ENCODE results near the gene CTPS1. TPM values are rescaled to one million over a fixed set of nuclear protein-coding genes. Genes with fewer than 3 reads are reported as not detected.

The CTPS1 gene
- total RNA-seq, 1 experiment from 2014 or later, result 85.9 TPM

DNA sequence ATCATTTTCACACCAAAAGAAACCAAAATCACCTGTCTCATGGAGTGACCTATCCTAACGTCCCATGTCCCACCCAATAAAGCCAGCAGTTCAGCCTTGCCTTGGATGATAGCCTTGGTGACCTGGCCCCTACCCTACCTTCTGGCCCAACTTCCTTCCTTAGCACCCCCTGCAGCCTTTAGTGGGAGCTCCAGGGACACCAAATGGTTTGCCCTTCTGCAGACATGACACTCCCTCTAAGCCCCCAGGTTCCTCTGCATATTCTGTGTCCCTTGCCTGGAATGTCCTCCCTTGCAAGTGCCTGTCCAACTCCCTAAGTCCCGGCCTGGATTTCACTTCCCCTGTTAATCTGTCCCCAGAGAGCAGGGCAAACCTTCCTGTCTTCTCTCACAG lies 39.9 kb downstream of the CTPS1 start:
- Mint-ChIP-seq H3K27ac (ENCODE audit: unreplicated experiment) (peak overlapping the region; percentile 31), H3K9me3 (ENCODE audit: low read depth, unreplicated experiment) (no peaks in the 10 kb centered on the region), H3K4me1 (ENCODE audit: low read depth, unreplicated experiment) (no peaks in the 10 kb centered on the region), H3K36me3 (ENCODE audit: insufficient read depth, unreplicated experiment) (peaks cover 61% of the 10 kb centered on the region), H3K27me3 (ENCODE audit: unreplicated experiment) (no peaks in the 10 kb centered on the region), H3K4me3 (ENCODE audit: low read depth, unreplicated experiment) (no peak overlapping the region)
- CTCF ChIA-PET, result no interaction called here
- TF ChIP-seq, protein P1, sequence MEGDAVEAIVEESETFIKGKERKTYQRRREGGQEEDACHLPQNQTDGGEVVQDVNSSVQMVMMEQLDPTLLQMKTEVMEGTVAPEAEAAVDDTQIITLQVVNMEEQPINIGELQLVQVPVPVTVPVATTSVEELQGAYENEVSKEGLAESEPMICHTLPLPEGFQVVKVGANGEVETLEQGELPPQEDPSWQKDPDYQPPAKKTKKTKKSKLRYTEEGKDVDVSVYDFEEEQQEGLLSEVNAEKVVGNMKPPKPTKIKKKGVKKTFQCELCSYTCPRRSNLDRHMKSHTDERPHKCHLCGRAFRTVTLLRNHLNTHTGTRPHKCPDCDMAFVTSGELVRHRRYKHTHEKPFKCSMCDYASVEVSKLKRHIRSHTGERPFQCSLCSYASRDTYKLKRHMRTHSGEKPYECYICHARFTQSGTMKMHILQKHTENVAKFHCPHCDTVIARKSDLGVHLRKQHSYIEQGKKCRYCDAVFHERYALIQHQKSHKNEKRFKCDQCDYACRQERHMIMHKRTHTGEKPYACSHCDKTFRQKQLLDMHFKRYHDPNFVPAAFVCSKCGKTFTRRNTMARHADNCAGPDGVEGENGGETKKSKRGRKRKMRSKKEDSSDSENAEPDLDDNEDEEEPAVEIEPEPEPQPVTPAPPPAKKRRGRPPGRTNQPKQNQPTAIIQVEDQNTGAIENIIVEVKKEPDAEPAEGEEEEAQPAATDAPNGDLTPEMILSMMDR (IDR thresholded peaks at IDR 0.05; ENCODE audit: unreplicated experiment), result no peak
- no peak for DNase-seq
- no TSS peak for BruUV-seq (replicated peaks)
- intact Hi-C loops (cut with micrococcal nuclease; ENCODE audit: unreplicated experiment), result no loop called here

DNA sequence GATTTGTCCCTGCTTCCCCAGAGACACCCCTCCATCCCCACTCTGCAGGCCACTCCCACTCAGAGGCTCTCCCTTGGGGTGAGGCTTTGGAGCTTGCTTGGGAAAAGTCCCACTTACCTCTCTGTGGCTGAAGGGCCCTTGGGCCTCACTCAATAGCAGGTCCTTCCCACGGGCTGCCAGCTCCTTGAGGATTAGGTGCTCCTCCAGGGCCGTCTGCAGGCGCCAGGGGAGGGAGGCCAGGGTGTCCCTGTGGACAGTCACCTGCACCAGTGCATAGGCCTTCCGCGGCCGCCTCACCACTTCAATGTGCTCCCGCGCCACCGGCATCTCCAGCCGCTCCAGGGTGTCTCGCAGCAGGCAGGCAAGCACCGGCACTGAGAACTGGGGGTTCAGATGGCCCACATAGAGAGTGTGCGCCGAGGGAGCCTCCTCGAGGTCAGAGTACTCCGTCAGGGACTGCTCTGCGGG lies 40.6 kb downstream of the CTPS1 start:
- Mint-ChIP-seq H3K27ac (ENCODE audit: unreplicated experiment) (no peak overlapping the region), H3K9me3 (ENCODE audit: low read depth, unreplicated experiment) (no peaks in the 10 kb centered on the region), H3K36me3 (ENCODE audit: insufficient read depth, unreplicated experiment) (peaks cover 62% of the 10 kb centered on the region), H3K4me3 (ENCODE audit: low read depth, unreplicated experiment) (no peak overlapping the region), H3K4me1 (ENCODE audit: low read depth, unreplicated experiment) (no peaks in the 10 kb centered on the region), H3K27me3 (ENCODE audit: unreplicated experiment) (no peaks in the 10 kb centered on the region)
- intact Hi-C loops (cut with micrococcal nuclease; ENCODE audit: unreplicated experiment), result no loop called here
- BruUV-seq (replicated peaks), result no TSS peak
- CTCF ChIA-PET, result no interaction called here
- DNase-seq, result no peak
- TF ChIP-seq, protein P1 (IDR thresholded peaks at IDR 0.05; ENCODE audit: unreplicated experiment), result no peak

DNA sequence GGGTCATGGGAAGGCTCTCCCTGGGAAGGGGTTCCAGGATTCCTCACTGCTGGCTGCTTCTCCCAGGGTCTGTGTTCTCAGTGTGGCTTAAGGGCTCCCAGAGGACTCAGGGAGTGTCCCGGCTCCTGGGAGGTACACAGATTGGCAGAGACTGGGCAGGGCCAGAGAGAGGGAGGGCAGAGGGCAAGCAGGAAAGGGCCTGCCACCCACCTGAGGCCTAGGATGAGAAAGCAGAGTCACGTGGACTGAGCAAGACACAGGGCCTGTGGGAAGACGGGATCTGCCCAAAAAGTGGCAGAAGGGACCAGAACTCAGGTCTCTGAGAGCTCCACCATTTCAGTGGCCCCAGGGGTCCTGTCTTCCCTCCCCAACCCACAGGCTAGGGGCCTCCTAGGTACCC lies 41.2 kb downstream of the CTPS1 start:
- CTCF ChIA-PET, result no interaction called here
- no peaks in the 10 kb centered on the region for H3K4me1 Mint-ChIP-seq (ENCODE audit: low read depth, unreplicated experiment)
- intact Hi-C loops (cut with micrococcal nuclease; ENCODE audit: unreplicated experiment), result no loop called here
- H3K27me3 Mint-ChIP-seq (ENCODE audit: unreplicated experiment), result no peaks in the 10 kb centered on the region
- BruUV-seq (replicated peaks), result no TSS peak
- no peak for DNase-seq
- H3K36me3 Mint-ChIP-seq (ENCODE audit: insufficient read depth, unreplicated experiment), result peaks cover 63% of the 10 kb centered on the region
- H3K27ac Mint-ChIP-seq (ENCODE audit: unreplicated experiment), result no peak overlapping the region
- no peaks in the 10 kb centered on the region for H3K9me3 Mint-ChIP-seq (ENCODE audit: low read depth, unreplicated experiment)
- H3K4me3 Mint-ChIP-seq (ENCODE audit: low read depth, unreplicated experiment), result no peak overlapping the region
- TF ChIP-seq, protein P1 (IDR thresholded peaks at IDR 0.05; ENCODE audit: unreplicated experiment), result no peak

DNA sequence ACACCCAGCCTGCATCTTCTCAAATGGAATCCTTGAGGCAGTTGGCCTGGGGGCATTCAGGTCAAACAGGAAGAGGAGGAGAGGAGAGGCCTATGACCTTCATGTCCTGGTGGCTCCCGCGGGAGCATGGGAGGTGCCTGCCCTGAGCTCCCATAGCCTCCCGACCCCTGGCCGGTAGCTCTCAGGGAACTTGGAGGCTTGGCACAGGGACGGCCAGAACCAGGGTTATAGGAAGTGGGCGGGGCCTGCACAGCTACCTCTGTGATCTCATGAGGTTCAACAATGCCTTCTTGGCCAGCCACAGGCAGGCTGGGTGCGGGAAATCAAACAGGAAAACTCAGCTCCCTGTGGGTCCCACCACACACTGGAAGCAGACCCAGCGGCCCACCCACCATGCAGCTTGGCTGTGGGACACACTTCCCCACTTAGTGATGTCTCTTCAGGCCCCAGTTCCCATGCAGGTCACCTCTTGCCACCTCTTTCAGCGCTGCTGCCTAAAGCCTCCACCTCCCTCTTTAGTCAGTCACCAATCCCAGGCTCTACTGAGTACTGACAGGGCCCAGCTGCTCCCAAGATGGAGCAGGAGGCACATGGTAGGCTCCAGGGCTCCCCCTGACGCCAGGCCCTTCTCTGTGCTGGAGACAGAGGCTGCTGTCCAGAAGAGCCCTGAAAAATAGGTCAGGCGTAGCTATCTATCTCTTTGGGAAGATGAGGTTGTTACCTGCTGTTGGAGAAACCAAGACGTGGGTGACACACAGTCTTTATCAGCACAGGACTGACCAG lies 42.2 kb downstream of the CTPS1 start, which contains the start of gene SLFNL1:
SLFNL1 (minus strand) TSS at position 200 of the 783 bp plus-strand sequence. CDS start 1,065 bp downstream, outside the sequence.
- Mint-ChIP-seq H3K4me3 (ENCODE audit: low read depth, unreplicated experiment) (no peak within 1 kb of the TSS), H3K27me3 (ENCODE audit: unreplicated experiment) (no peaks in the 10 kb centered on the region), H3K9me3 (ENCODE audit: low read depth, unreplicated experiment) (no peaks in the 10 kb centered on the region), H3K36me3 (ENCODE audit: insufficient read depth, unreplicated experiment) (peaks cover 62% of the 10 kb centered on the region), H3K4me1 (ENCODE audit: low read depth, unreplicated experiment) (no peaks in the 10 kb centered on the region), H3K27ac (ENCODE audit: unreplicated experiment) (peak within 1 kb of the TSS; percentile 39)
- intact Hi-C loops (cut with micrococcal nuclease; ENCODE audit: unreplicated experiment), result no loop called here
- DNase-seq, result no peak
- TF ChIP-seq, protein P1 (IDR thresholded peaks at IDR 0.05; ENCODE audit: unreplicated experiment), result no peak
- no TSS peak for BruUV-seq (replicated peaks)
- CTCF ChIA-PET, result no interaction called here

Measured in Calu3 (cell line).